PC-3 (cell line): ENCODE measurements around the gene JAZF1. TPM values are rescaled to one million over a fixed set of nuclear protein-coding genes. Genes with fewer than 3 reads are reported as not detected.

Source experiments
- ATAC-seq: fragments of 200-7000 bp; cut with Tn5 transposase; 2 replicates; pipeline ENCODE4 v1.9.1; 2020; ENCODE audit warnings: mild to moderate bottlenecking, moderate library complexity
- BruUV-seq: library from RNA; stranded (reverse); fragments of 400-500 nt; replicated peaks from 2 replicates; lab custom pipeline; 2021; lab: Mats Ljungman, UMichigan
- CTCF ChIA-PET: fragments of 300-600 bp; sonication (Branson Sonifier 250); formaldehyde crosslinking; loops from one replicate; lab custom pipeline; 2022; ENCODE audit warnings: antibody characterized with exemption; lab: Charles Lee
- POLR2A ChIA-PET: fragments of 300-600 bp; sonication (Branson Sonifier 250); formaldehyde crosslinking; loops from one replicate; lab custom pipeline; 2022; ENCODE audit warnings: antibody characterized with exemption; ENCODE audit not compliant: unreplicated experiment; lab: Charles Lee
- DNase-seq: peaks from one replicate; pipeline ENCODE4 v3.0.0-alpha.2; 2015
- H2AFZ ChIP-seq: fragments of 300-600 bp; sonication (generic); 2 replicates; pipeline ENCODE4 v1.6.0; 2016; ENCODE audit warnings: antibody characterized with exemption, low read length
- H3F3A ChIP-seq: fragments of 300-600 bp; sonication (generic); one replicate; pipeline ENCODE4 v1.6.0; 2017; ENCODE audit warnings: antibody characterized with exemption, low read length, control low read depth, mild to moderate bottlenecking; ENCODE audit not compliant: unreplicated experiment
- H3K27ac ChIP-seq: fragments of 300-600 bp; sonication (generic); 2 replicates; pipeline ENCODE4 v1.5.1; 2016; ENCODE audit warnings: mild to moderate bottlenecking, low read length
- H3K27me3 ChIP-seq: fragments of 300-600 bp; sonication (generic); 2 replicates; pipeline ENCODE4 v1.6.1; 2016; ENCODE audit warnings: low read length, mixed read lengths
- H3K36me3 ChIP-seq: fragments of 300-600 bp; sonication (generic); 2 replicates; pipeline ENCODE4 v1.6.1; 2016; ENCODE audit warnings: low read depth, mixed run types, low read length, mixed read lengths
- H3K4me1 ChIP-seq: fragments of 300-600 bp; sonication (generic); 2 replicates; pipeline ENCODE4 v1.5.1; 2016; ENCODE audit warnings: low read length; ENCODE audit not compliant: insufficient read depth
- H3K4me2 ChIP-seq: fragments of 300-600 bp; sonication (generic); 2 replicates; pipeline ENCODE4 v1.6.0; 2016; ENCODE audit warnings: low read length
- H3K4me3 ChIP-seq: fragments of 300-600 bp; sonication (generic); 2 replicates; pipeline ENCODE4 v1.5.1; 2016; ENCODE audit warnings: mild to moderate bottlenecking, low read length, mixed read lengths
- H3K79me2 ChIP-seq: fragments of 300-600 bp; sonication (generic); 2 replicates; pipeline ENCODE4 v1.6.1; 2017; ENCODE audit warnings: low read length, mixed read lengths
- H3K9ac ChIP-seq: fragments of 300-600 bp; sonication (generic); 2 replicates; pipeline ENCODE4 v1.6.0; 2016; ENCODE audit warnings: mild to moderate bottlenecking, low read length
- H3K9me2 ChIP-seq: fragments of 300-600 bp; sonication (generic); replicated peaks from 2 replicates; pipeline ENCODE4 v1.6.1; 2016; ENCODE audit warnings: mixed run types, low read length, mixed read lengths
- H3K9me3 ChIP-seq: fragments of 300-600 bp; sonication (generic); 2 replicates; pipeline ENCODE4 v1.6.1; 2016; ENCODE audit warnings: low read length, mixed read lengths
- H4K20me1 ChIP-seq: fragments of 300-600 bp; sonication (generic); 2 replicates; pipeline ENCODE4 v1.6.1; 2016; ENCODE audit warnings: low read length, mixed read lengths
- CTCF ChIP-seq: fragments of 300-600 bp; sonication (generic); conservative IDR thresholded peaks from 2 replicates; pipeline ENCODE4 v1.5.1; 2017; ENCODE audit warnings: antibody characterized with exemption, low read depth, mild to moderate bottlenecking, low read length
- EZH2 ChIP-seq: fragments of 300-600 bp; sonication (generic); IDR thresholded peaks from one replicate; pipeline ENCODE4 v1.6.1; 2017; ENCODE audit warnings: antibody characterized with exemption, mild to moderate bottlenecking, low read length; ENCODE audit not compliant: unreplicated experiment
- EZH2phosphoT487 ChIP-seq: fragments of 300-600 bp; sonication (generic); IDR thresholded peaks from 2 replicates; pipeline ENCODE4 v1.6.1; 2018; ENCODE audit warnings: mild to moderate bottlenecking, antibody characterized with exemption, low read length, borderline replicate concordance
- intact Hi-C: fragments of 100-400 bp; cut with micrococcal nuclease; formaldehyde crosslinking; loops from 2 replicates; pipeline ENCODE4 v1.9.0; 2023
- total RNA-seq: library from RNA; depleted of rRNA; stranded (reverse); fragments of >200 nt; gene quantifications from 2 replicates; pipeline ENCODE4 v1.2.3, GENCODE V29; 2014

Gene JAZF1
- total RNA-seq, 1 experiment from 2014 or later = 2.3 TPM

DNA sequence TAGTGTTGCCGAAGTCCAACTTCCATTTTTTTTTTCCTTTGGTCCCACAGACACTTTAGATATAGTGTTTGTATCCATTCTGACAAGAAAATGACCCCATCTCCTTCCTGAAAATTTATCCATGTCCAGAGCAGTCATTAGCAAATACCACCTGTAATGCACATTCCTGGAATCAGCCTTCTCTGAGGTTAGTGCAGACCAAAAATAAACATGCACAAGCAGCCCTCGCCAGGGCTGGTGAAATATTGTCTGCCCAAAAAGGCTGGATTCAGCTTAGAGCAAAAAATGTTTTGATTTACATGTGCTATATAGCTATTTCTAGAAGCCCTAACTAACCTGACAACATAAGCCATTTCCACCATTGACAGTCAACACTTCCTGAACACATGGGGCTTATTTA is 294.9 kb downstream of the JAZF1 start:
- H3K9me3 ChIP-seq = no peaks in the 10 kb centered on the region
- H3K4me3 ChIP-seq = no peak overlapping the region
- H3K27me3 ChIP-seq = no peaks in the 10 kb centered on the region
- ChIA-PET POLR2A (no interaction called here), CTCF (no interaction called here)
- intact Hi-C loops = no loop called here
- H3F3A ChIP-seq = no peaks in the 10 kb centered on the region
- no TSS peak for BruUV-seq
- H3K4me1 ChIP-seq = peaks cover 14% of the 10 kb centered on the region
- no peaks in the 10 kb centered on the region for H3K36me3 ChIP-seq
- no peaks in the 10 kb centered on the region for H3K79me2 ChIP-seq
- no peak overlapping the region for H3K27ac ChIP-seq
- H3K9ac ChIP-seq = no peak overlapping the region
- DNase-seq (no peak), ATAC-seq (no peak)
- H4K20me1 ChIP-seq = no peaks in the 10 kb centered on the region
- TF ChIP-seq CTCF (no peak), EZH2 (no peak), EZH2phosphoT487 (no peak)
- H2AFZ ChIP-seq = no peak overlapping the region
- no peak overlapping the region for H3K4me2 ChIP-seq
- H3K9me2 ChIP-seq = no peaks in the 10 kb centered on the region

DNA sequence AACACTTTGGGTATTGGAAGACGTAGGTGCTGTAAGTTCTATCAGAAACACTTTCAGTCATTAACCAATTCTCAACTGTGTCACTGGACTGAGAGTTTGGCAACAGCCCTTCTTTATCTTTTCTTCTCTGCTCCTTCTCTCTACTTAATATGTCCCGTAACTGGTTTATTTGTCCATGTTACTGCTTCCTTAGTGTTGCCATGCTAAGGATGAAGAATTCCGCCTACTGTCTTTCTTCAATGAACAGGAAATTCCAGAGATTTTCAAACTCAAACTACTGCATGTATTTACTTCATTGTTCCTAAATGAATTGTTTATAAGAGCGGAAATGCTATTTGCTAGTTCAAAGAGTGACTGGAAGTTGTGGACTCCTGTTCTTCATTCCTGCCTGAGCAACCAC is 296.9 kb downstream of the JAZF1 start:
- Histone ChIP-seq H4K20me1 (no peaks in the 10 kb centered on the region), H3K79me2 (no peaks in the 10 kb centered on the region), H2AFZ (no peak overlapping the region), H3K27ac (no peak overlapping the region), H3F3A (no peaks in the 10 kb centered on the region), H3K4me2 (no peak overlapping the region), H3K9ac (no peak overlapping the region), H3K9me2 (no peaks in the 10 kb centered on the region), H3K36me3 (no peaks in the 10 kb centered on the region), H3K4me1 (no peaks in the 10 kb centered on the region), H3K27me3 (no peaks in the 10 kb centered on the region), H3K4me3 (no peak overlapping the region), H3K9me3 (no peaks in the 10 kb centered on the region)
- CTCF ChIA-PET = no interaction called here
- intact Hi-C loops = no loop called here
- TF ChIP-seq CTCF (no peak), EZH2 (no peak), EZH2phosphoT487 (no peak)
- no TSS peak for BruUV-seq
- ATAC-seq (no peak), DNase-seq (no peak)
- POLR2A ChIA-PET = no interaction called here

DNA sequence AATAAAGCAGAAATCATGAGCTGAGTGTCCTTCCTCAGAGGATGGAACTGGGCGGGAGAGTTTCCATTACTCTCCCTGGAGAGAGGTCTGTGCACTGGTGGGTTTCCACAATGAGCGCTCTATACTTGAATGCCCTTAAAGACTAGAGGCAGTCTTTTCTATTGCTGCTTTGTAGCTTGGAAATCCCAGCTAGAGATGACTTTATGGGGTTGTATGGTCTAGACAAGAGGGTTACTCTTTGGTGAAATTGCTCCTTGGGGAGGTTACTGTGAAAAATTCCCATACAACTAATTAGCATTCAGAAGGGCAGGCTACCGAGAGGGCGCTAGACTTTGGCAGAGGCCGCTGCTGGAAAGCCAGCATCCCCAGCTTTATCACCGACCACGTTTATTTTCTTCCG is 303.8 kb downstream of the JAZF1 start:
- intact Hi-C loops = no loop called here
- Histone ChIP-seq H3K4me1 (peaks cover 4% of the 10 kb centered on the region; the same call in 1 of the 2 replicates), H3K27me3 (no peaks in the 10 kb centered on the region), H3K9ac (no peak overlapping the region), H3K4me3 (no peak overlapping the region), H3K27ac (no peak overlapping the region), H3K36me3 (no peaks in the 10 kb centered on the region), H3F3A (no peaks in the 10 kb centered on the region), H3K4me2 (no peak overlapping the region), H4K20me1 (no peaks in the 10 kb centered on the region), H3K9me2 (no peaks in the 10 kb centered on the region), H2AFZ (no peak overlapping the region), H3K79me2 (no peaks in the 10 kb centered on the region), H3K9me3 (no peaks in the 10 kb centered on the region)
- ChIA-PET CTCF (no interaction called here), POLR2A (no interaction called here)
- no peak for ATAC-seq
- TF ChIP-seq EZH2 = no peak
- no peak for TF ChIP-seq EZH2phosphoT487
- no peak for TF ChIP-seq CTCF
- DNase-seq = no peak
- BruUV-seq = no TSS peak
